Body of pancreas (tissue), 4 donors: ENCODE data around the gene CARD16. TPM values are rescaled to one million over a fixed set of nuclear protein-coding genes. Genes with fewer than 3 reads are reported as not detected.
"Not testable (repeated sequence)": the region's sequence is repeated elsewhere in the genome, so short reads cannot be mapped to it uniquely, and the experiment has no call there.

Experiments used
- ATAC-seq: fragments of 150-250 bp; one replicate; pipeline ENCODE4 v1.9.1; 2016
- DNase-seq, 4 donors: peaks; one replicate each; pipeline ENCODE4 v3.0.0-alpha.2; 2019
- H3K27ac ChIP-seq, 4 donors: fragments of 200-600 bp; sonication (generic); 1 replicate in 3 of 4; 2 replicates in 1 of 4; pipeline versions ENCODE4 v1.5.1 to v1.6.1; 2016 to 2019; ENCODE audit warnings: mild to moderate bottlenecking in 1 of 4, mixed read lengths in 1 of 4, moderate library complexity in 1 of 4
- H3K27me3 ChIP-seq, 2 donors: fragments of 200-600 bp; sonication (generic); one replicate each; pipeline ENCODE4 v1.6.0; 2016; ENCODE audit warnings: mild to moderate bottlenecking in 1 of 2
- H3K36me3 ChIP-seq, 2 donors: fragments of 200-600 bp; sonication (generic); replicated peaks in 1 of 2; 2 replicates each; pipeline ENCODE4 v1.5.1; 2016; ENCODE audit warnings: low read depth in 2 of 2; ENCODE audit not compliant: insufficient read depth in 1 of 2
- H3K4me1 ChIP-seq: fragments of 200-600 bp; sonication (generic); one replicate; pipeline ENCODE4 v1.6.0; 2016
- H3K4me3 ChIP-seq, 2 donors: fragments of 200-600 bp; sonication (generic); 1 replicate in 1 of 2; 2 replicates in 1 of 2; pipeline ENCODE4 v1.5.1; 2016 to 2019
- H3K9me3 ChIP-seq, 3 donors: fragments of 200-600 bp; sonication (generic); 1 replicate in 2 of 3; 2 replicates in 1 of 3; pipeline ENCODE4 v1.5.1; 2016
- CTCF ChIP-seq, 7 experiments: fragments of 450-650 bp in 4 of 7; fragments of 200-600 bp in 3 of 7; sonication (generic) in 3 of 7; IDR thresholded peaks; one replicate each; pipeline ENCODE4 v1.5.1; 2016 to 2019; ENCODE audit warnings: antibody characterized with exemption in 7 of 7
- POLR2A ChIP-seq, 3 donors: fragments of 450-650 bp; IDR thresholded peaks; one replicate each; pipeline ENCODE4 v1.6.1; 2016; ENCODE audit warnings: antibody characterized with exemption in 3 of 3, mild to moderate bottlenecking in 2 of 3
- WGBS, 2 donors: methylation state at CpG; one replicate each; pipeline ENCODE4 v1.1.5; 2017; 5-methylcytosine and 5-hydroxymethylcytosine counted together
- intact Hi-C: fragments of 100-400 bp; cut with DNase I; formaldehyde crosslinking; loops from one replicate; pipeline ENCODE4 v1.15.1; 2023
- total RNA-seq, 2 donors: library from RNA; depleted of rRNA; stranded (reverse); fragments of >200 nt; gene quantifications; one replicate each; pipeline ENCODE4 v1.1.0, GENCODE V29; 2016

Gene CARD16
- total RNA-seq = 1 to 10 TPM; 4.0 to 6.0 TPM

GRCh38 chr11:105044557-105045524, at the start of gene CARD16:
CARD16 (minus strand) TSS chr11:105045335; CDS start chr11:105045297, 38 bp downstream.
- H3K36me3 ChIP-seq, H3K9me3 ChIP-seq, intact Hi-C loops, H3K4me3 ChIP-seq, H3K27me3 ChIP-seq, H3K4me1 ChIP-seq: not testable (repeated sequence)
- 50 to 62% methylated on average over 5 of the region's 5 CpGs for WGBS, 2 donors
- ATAC-seq (peak; percentile 45), DNase-seq (peak in 3 of 4 donors; percentile 17 to 38 (median 17))
- peak within 1 kb of the TSS in 1 of 4 donors; percentile 42 for H3K27ac ChIP-seq

GRCh38 chr11:105092256-105093239, 47.4 kb upstream of the CARD16 start:
- intact Hi-C loops = no loop called here
- Histone ChIP-seq H3K36me3 (no peaks in the 10 kb centered on the region), H3K27ac (no peak overlapping the region), H3K27me3 (no peaks in the 10 kb centered on the region), H3K4me1 (no peaks in the 10 kb centered on the region), H3K4me3 (no peak overlapping the region), H3K9me3 (no peaks in the 10 kb centered on the region)
- no peak for ATAC-seq
- WGBS, 2 donors = 55 to 59% methylated on average over 9 of the region's 9 CpGs
- no peak for DNase-seq
- TF ChIP-seq POLR2A (IDR thresholded peaks at IDR 0.05) (no peak), CTCF (IDR thresholded peaks at IDR 0.05) (no peak)

- Histone ChIP-seq H3K4me3 (no peak overlapping the region), H3K27me3 (no peaks in the 10 kb centered on the region), H3K27ac (no peak overlapping the region), H3K36me3 (no peaks in the 10 kb centered on the region), H3K9me3 (no peaks in the 10 kb centered on the region), H3K4me1 (no peaks in the 10 kb centered on the region)
- DNase-seq = no peak
- 87 to 94% methylated on average over 4 to 5 of the region's 5 CpGs for WGBS, 2 donors
- no peak for ATAC-seq
- intact Hi-C loops = no loop called here
- TF ChIP-seq CTCF (IDR thresholded peaks at IDR 0.05) (no peak), POLR2A (IDR thresholded peaks at IDR 0.05) (no peak)
These were observed 36.4 kb upstream of the CARD16 start for GRCh38 chr11:105081412-105082150.

- DNase-seq, H3K27me3 ChIP-seq, intact Hi-C loops, H3K4me3 ChIP-seq, H3K9me3 ChIP-seq, ATAC-seq, H3K4me1 ChIP-seq, H3K27ac ChIP-seq, H3K36me3 ChIP-seq: not testable (repeated sequence)
- WGBS, 2 donors = 55 to 66% methylated on average over 6 of the region's 6 CpGs
These were observed 35.2 kb upstream of the CARD16 start for GRCh38 chr11:105080171-105080906.

GRCh38 chr11:105078283-105078682, 33.1 kb upstream of the CARD16 start:
- Histone ChIP-seq H3K4me3 (no peak overlapping the region), H3K4me1 (no peaks in the 10 kb centered on the region), H3K9me3 (no peaks in the 10 kb centered on the region), H3K27ac (no peak overlapping the region), H3K36me3 (no peaks in the 10 kb centered on the region), H3K27me3 (no peaks in the 10 kb centered on the region)
- intact Hi-C loops = no loop called here
- WGBS, 2 donors = 91 to 96% methylated on average over 3 of the region's 3 CpGs
- ATAC-seq (no peak), DNase-seq (no peak)
- TF ChIP-seq CTCF (IDR thresholded peaks at IDR 0.05) (no peak), POLR2A (IDR thresholded peaks at IDR 0.05) (no peak)

- intact Hi-C loops, H3K27ac ChIP-seq, DNase-seq, H3K9me3 ChIP-seq, ATAC-seq, H3K4me1 ChIP-seq, H3K36me3 ChIP-seq, H3K27me3 ChIP-seq, H3K4me3 ChIP-seq: not testable (repeated sequence)
- 77 to 85% methylated on average over 4 of the region's 4 CpGs for WGBS, 2 donors
These were observed 32.1 kb upstream of the CARD16 start for GRCh38 chr11:105077141-105077790.
